ENCODE measurements around the gene TSPAN33. TPM values are rescaled to one million over a fixed set of nuclear protein-coding genes. Genes with fewer than 3 reads are reported as not detected.

The TSPAN33 gene
- total RNA-seq, 1 donor from 2014 or later: 9.5 TPM

- ATAC-seq (no peak), DNase-seq (no peak)
- TF ChIP-seq CTCF (IDR thresholded peaks at IDR 0.05): no peak
- intact Hi-C loops (cut with DNase I): no loop called here
- H3K27ac ChIP-seq: no peak overlapping the region
- H3K4me3 ChIP-seq: no peak overlapping the region
- H3K9me3 ChIP-seq: peaks cover 9% of the 10 kb centered on the region
- no peaks in the 10 kb centered on the region for H3K36me3 ChIP-seq
- H3K4me1 ChIP-seq: no peaks in the 10 kb centered on the region
- peaks cover 15% of the 10 kb centered on the region for H3K27me3 ChIP-seq (ENCODE audit: low read depth)
These were observed 18.2 kb upstream of the TSPAN33 start for GRCh38 chr7:129126314-129126713.

GRCh38 chr7:129127154-129127553 is 17.4 kb upstream of the TSPAN33 start:
- Histone ChIP-seq H3K27ac (no peak overlapping the region), H3K36me3 (no peaks in the 10 kb centered on the region), H3K9me3 (peaks cover under 1% of the 10 kb centered on the region), H3K4me3 (no peak overlapping the region), H3K4me1 (no peaks in the 10 kb centered on the region), H3K27me3 (ENCODE audit: low read depth) (peaks cover 15% of the 10 kb centered on the region)
- TF ChIP-seq CTCF (IDR thresholded peaks at IDR 0.05): no peak
- no peak for DNase-seq
- intact Hi-C loops (cut with DNase I): no loop called here
- peak in 1 of 2 donors; percentile 25 for ATAC-seq

- peaks cover 15% of the 10 kb centered on the region for H3K27me3 ChIP-seq (ENCODE audit: low read depth)
- H3K36me3 ChIP-seq: no peaks in the 10 kb centered on the region
- TF ChIP-seq CTCF (IDR thresholded peaks at IDR 0.05): no peak
- no peaks in the 10 kb centered on the region for H3K9me3 ChIP-seq
- no peak overlapping the region for H3K4me3 ChIP-seq
- H3K4me1 ChIP-seq: no peaks in the 10 kb centered on the region
- no peak overlapping the region for H3K27ac ChIP-seq
- ATAC-seq: no peak
- no peak for DNase-seq
- intact Hi-C loops (cut with DNase I): no loop called here
These were observed 16.9 kb upstream of the TSPAN33 start for GRCh38 chr7:129127601-129128000.

- H3K27ac ChIP-seq: no peak overlapping the region
- no peaks in the 10 kb centered on the region for H3K36me3 ChIP-seq
- DNase-seq (no peak), ATAC-seq (no peak)
- peaks cover 6% of the 10 kb centered on the region for H3K27me3 ChIP-seq (ENCODE audit: low read depth)
- no peak for TF ChIP-seq CTCF (IDR thresholded peaks at IDR 0.05)
- no peaks in the 10 kb centered on the region for H3K9me3 ChIP-seq
- no peak overlapping the region for H3K4me3 ChIP-seq
- H3K4me1 ChIP-seq: peaks cover 5% of the 10 kb centered on the region
- intact Hi-C loops (cut with DNase I): no loop called here
These were observed 10.0 kb upstream of the TSPAN33 start for GRCh38 chr7:129134356-129134987.

GRCh38 chr7:129136887-129137642 is 7.4 kb upstream of the TSPAN33 start:
- Histone ChIP-seq H3K27me3 (ENCODE audit: low read depth) (peaks cover 6% of the 10 kb centered on the region), H3K9me3 (no peaks in the 10 kb centered on the region), H3K36me3 (no peaks in the 10 kb centered on the region), H3K27ac (no peak overlapping the region), H3K4me1 (peaks cover 5% of the 10 kb centered on the region), H3K4me3 (no peak overlapping the region)
- no peak for TF ChIP-seq CTCF (IDR thresholded peaks at IDR 0.05)
- peak in 1 of 2 donors; percentile 37 for ATAC-seq
- intact Hi-C loops (cut with DNase I): no loop called here
- DNase-seq: no peak
